ENCODE data around the gene STAC3. TPM values are rescaled to one million over a fixed set of nuclear protein-coding genes. Genes with fewer than 3 reads are reported as not detected.

STAC3 gene
- total and polyA plus RNA-seq, 2 of the 8 experiments (the other 6 are each of a cell fraction or from before 2014, with no cell fraction given): 0.70 to 1.3 TPM

DNA sequence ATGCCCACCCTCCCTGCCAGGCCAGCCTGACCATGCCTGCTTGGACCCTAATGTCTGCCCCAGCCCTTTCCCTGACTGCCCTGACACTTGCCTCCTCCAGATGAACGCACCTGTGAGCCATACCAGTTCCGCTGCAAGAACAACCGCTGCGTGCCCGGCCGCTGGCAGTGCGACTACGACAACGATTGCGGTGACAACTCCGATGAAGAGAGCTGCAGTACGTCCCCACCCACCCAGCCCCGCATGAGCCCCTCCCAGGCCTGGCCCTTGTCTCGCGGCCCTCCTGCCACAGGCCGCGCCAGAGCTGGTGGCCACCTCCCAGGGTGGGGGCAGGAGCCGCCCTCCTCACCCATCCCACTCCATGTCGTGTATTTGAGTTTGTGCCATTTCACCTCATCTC is 48.7 kb downstream of the STAC3 start:
- no peaks in the 10 kb centered on the region for H3K79me2 ChIP-seq (ENCODE audit: control insufficient read depth in 1 of 2, insufficient read depth in 2 of 2, low read length in 2 of 2)
- H4K5ac ChIP-seq (ENCODE audit: insufficient read length, low read depth, low read length): no peak overlapping the region
- no peaks in the 10 kb centered on the region for H3K27me3 ChIP-seq (replicated peaks in 1 of 4; ENCODE audit: control insufficient read depth in 3 of 4, extremely low read depth in 1 of 4, insufficient read depth in 3 of 4, low read length in 3 of 4)
- POLR2A ChIA-PET (ENCODE audit: partially characterized antibody): interaction anchor here (0.7 to 6.5 kb wide), 3 partner anchors 14 to 38 kb away, joined by 3 to 33 read pairs (median 5); partner anchors contain the start of gene SHMT2
- no peak overlapping the region for H3K18ac ChIP-seq (ENCODE audit: extremely low read depth, low read length)
- H4K20me1 ChIP-seq (replicated peaks in 1 of 2; ENCODE audit: control insufficient read depth in 1 of 2, insufficient read depth in 2 of 2, low read length in 2 of 2): peaks cover 10 to 26% of the 10 kb centered on the region in 2 experiments
- no peaks in the 10 kb centered on the region; the same call in 1 of the 2 replicates for H3K79me1 ChIP-seq (ENCODE audit: low read depth, low read length)
- CTCF ChIA-PET (ENCODE audit: partially characterized antibody): interaction anchor here (1.0 to 1.4 kb wide), 4 partner anchors 11 to 56 kb away, joined by 3 to 5 read pairs (median 3); no protein-coding TSS in a partner anchor
- H3K14ac ChIP-seq (ENCODE audit: insufficient read length): no peak overlapping the region
- FAIRE-seq (no peak), DNase-seq (ENCODE audit: low read depth in 1 of 2, low spot score in 2 of 2) (no peak)
- H3K56ac ChIP-seq (replicated peaks; ENCODE audit: insufficient read length, low read depth, low read length): no peak overlapping the region
- H3K27ac ChIP-seq (ENCODE audit: low read depth, low read length): no peak overlapping the region
- H3K4ac ChIP-seq (replicated peaks; ENCODE audit: insufficient read length, low read depth, low read length): no peak overlapping the region
- H3K9me3 ChIP-seq (ENCODE audit: insufficient read depth in 2 of 2, low read depth in 1 of 2, low read length in 1 of 2): no peaks in the 10 kb centered on the region
- H2AK5ac ChIP-seq (ENCODE audit: low read depth, low read length): no peak overlapping the region
- H2BK5ac ChIP-seq (ENCODE audit: low read depth, low read length): no peak overlapping the region
- H3K4me3 ChIP-seq (ENCODE audit: extremely low read depth in 1 of 4, insufficient read depth in 2 of 4, low read depth in 3 of 4, low read length in 4 of 4): no peak overlapping the region
- no peak overlapping the region for H3K9ac ChIP-seq (replicated peaks in 1 of 4; ENCODE audit: extremely low read depth in 1 of 4, low read depth in 3 of 4, low read length in 3 of 4)
- 88% methylated on average over 13 of the region's 19 CpGs; no CpG with 5 or more reads in 1 of the 2 experiments for WGBS, 2 experiments (ENCODE audit: extremely low coverage in 1 of 2, insufficient coverage in 1 of 2, insufficient read length in 1 of 2, insufficient replicate concordance in 2 of 2, low coverage in 1 of 2, low lambda C conversion rate in 2 of 2, missing lambda C conversion rate in 1 of 2)
- H2AFZ ChIP-seq (ENCODE audit: low read length): no peak overlapping the region
- H2BK12ac ChIP-seq (ENCODE audit: low read depth, low read length): no peak overlapping the region
- no peak overlapping the region for H4K91ac ChIP-seq (replicated peaks; ENCODE audit: insufficient read length, low read length)
- no peak overlapping the region for H2BK20ac ChIP-seq (ENCODE audit: low read length)
- H3K36me3 ChIP-seq (ENCODE audit: control insufficient read depth in 2 of 4, insufficient read depth in 4 of 4, low read length in 3 of 4): peaks cover 49 to 91% (median 85%) of the 10 kb centered on the region in 4 experiments
- H4K8ac ChIP-seq (ENCODE audit: extremely low read depth, insufficient read depth, low read length): no peak overlapping the region
- no peak overlapping the region for H2BK120ac ChIP-seq (replicated peaks; ENCODE audit: low read depth, low read length)
- no peaks in the 10 kb centered on the region for H3K4me1 ChIP-seq (replicated peaks in 1 of 4; ENCODE audit: control insufficient read depth in 3 of 4, insufficient read depth in 4 of 4, low read length in 3 of 4)
- no peaks in the 10 kb centered on the region for H3K23me2 ChIP-seq (ENCODE audit: low read depth, low read length)
- H2BK15ac ChIP-seq (ENCODE audit: low read length): no peak overlapping the region
- no peak overlapping the region for H3K4me2 ChIP-seq (ENCODE audit: insufficient read depth in 1 of 2, low read depth in 2 of 2, low read length in 2 of 2)
- no peak overlapping the region for H3K23ac ChIP-seq (ENCODE audit: insufficient read length)
- no peak for TF ChIP-seq TEAD4 (IDR thresholded peaks at IDR 0.05; ENCODE audit: low read depth, low read length)
- no peak for TF ChIP-seq POU5F1 (IDR thresholded peaks at IDR 0.05; ENCODE audit: low read depth, low read length)
- no peak for TF ChIP-seq SP1 (IDR thresholded peaks at IDR 0.05; ENCODE audit: low read depth, low read length)
- no peak for TF ChIP-seq EGR1 (IDR thresholded peaks at IDR 0.05; ENCODE audit: borderline replicate concordance, low read depth, low read length)
- TF ChIP-seq RNF2 (IDR thresholded peaks at IDR 0.05; ENCODE audit: borderline replicate concordance, low read depth, low read length, missing control alignments, poor library complexity, severe bottlenecking): no peak
- no peak for TF ChIP-seq RAD21 (IDR thresholded peaks at IDR 0.05 in 1 of 2, conservative IDR thresholded peaks at IDR 0.05 in 1 of 2; ENCODE audit: low read depth in 2 of 2, low read length in 2 of 2)
- no peak for TF ChIP-seq TBP (IDR thresholded peaks at IDR 0.05; ENCODE audit: low read depth, low read length)
- TF ChIP-seq POLR2A (IDR thresholded peaks at IDR 0.05; ENCODE audit: control extremely low read depth in 1 of 2, low read depth in 2 of 2, low read length in 2 of 2): no peak
- no peak for TF ChIP-seq JUN (IDR thresholded peaks at IDR 0.05; ENCODE audit: low read depth, low read length)
- no peak for TF ChIP-seq SUZ12 (IDR thresholded peaks at IDR 0.05; ENCODE audit: low read length)
- no peak for TF ChIP-seq ZNF274 (IDR thresholded peaks at IDR 0.05; ENCODE audit: borderline replicate concordance, extremely low read depth, low read length)
- TF ChIP-seq HDAC2 (IDR thresholded peaks at IDR 0.05; ENCODE audit: borderline replicate concordance in 1 of 2, low read depth in 2 of 2, low read length in 2 of 2): no peak
- TF ChIP-seq TAF1 (IDR thresholded peaks at IDR 0.05; ENCODE audit: low read depth, low read length): no peak
- no peak for TF ChIP-seq RFX5 (IDR thresholded peaks at IDR 0.05; ENCODE audit: borderline replicate concordance, low read depth, low read length)
